ENCODE measurements around the gene LRRFIP2.

GRCh38 chr3:37074178-37074577, 100.2 kb downstream of the LRRFIP2 start:
- TF ChIP-seq CTCF (conservative IDR thresholded peaks at IDR 0.05) (no peak), EZH2 (IDR thresholded peaks at IDR 0.05; ENCODE audit: low read depth) (no peak)

All from PC-9 (cell line).